ENCODE results near the gene TMEM256. TPM values are rescaled to one million over a fixed set of nuclear protein-coding genes. Genes with fewer than 3 reads are reported as not detected.

The TMEM256 gene
- total RNA-seq, 2 donors from 2014 or later, result 40.1 to 51.1 TPM

DNA sequence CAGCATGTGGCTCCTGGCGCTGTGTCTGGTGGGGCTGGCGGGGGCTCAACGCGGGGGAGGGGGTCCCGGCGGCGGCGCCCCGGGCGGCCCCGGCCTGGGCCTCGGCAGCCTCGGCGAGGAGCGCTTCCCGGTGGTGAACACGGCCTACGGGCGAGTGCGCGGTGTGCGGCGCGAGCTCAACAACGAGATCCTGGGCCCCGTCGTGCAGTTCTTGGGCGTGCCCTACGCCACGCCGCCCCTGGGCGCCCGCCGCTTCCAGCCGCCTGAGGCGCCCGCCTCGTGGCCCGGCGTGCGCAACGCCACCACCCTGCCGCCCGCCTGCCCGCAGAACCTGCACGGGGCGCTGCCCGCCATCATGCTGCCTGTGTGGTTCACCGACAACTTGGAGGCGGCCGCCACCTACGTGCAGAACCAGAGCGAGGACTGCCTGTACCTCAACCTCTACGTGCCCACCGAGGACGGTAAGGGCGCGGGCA lies 4.4 kb upstream of the TMEM256 start:
- Mint-ChIP-seq H3K9me3 (no peaks in the 10 kb centered on the region), H3K4me3 (no peak overlapping the region), H3K36me3 (no peaks in the 10 kb centered on the region), H3K27ac (no peak overlapping the region), H3K27me3 (peaks cover 8 to 23% of the 10 kb centered on the region in 2 donors), H3K4me1 (ENCODE audit: low read depth in 2 of 2) (peaks cover 8 to 13% of the 10 kb centered on the region in 2 donors)
- ATAC-seq, result no peak
- no peak for DNase-seq (ENCODE audit: low spot score)

DNA sequence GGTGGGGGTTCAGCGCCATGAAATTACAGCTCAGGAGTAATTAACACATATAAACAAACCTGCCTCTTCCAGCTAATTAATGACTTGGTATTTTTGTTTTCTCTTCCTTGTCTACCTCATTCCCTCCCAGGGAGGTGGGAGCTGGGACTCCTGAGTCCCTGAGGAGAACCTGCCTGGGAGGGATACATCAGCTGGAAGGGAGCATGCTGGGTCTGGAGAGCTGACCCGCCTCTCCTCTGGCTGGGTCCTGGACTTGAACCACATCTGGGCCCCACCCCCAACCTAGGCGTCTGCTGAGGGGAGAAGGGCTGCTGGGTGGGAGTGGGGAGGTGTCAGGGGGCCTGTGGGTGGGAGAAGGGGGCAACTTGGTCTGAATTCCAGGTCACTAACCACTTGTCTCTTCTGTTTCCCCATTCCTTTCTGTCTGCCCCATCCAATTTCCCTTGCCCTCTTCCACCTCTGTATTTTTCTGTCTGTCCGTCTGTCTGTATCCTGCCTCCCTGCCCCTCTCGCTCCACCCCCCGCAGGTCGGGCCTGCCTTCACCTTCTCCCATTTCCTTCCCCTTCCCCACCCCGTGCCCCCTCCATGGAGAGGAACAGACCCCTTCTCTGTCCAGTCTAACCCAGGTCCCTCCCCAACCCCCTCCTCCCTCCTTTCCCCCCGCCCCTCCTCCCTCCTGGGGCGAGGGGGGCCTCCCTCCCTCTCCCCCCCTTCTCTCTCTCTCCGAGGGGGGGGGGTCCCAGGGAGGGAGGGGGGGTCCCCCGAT lies 3.8 kb upstream of the TMEM256 start, which contains the start of gene NLGN2:
TSS of gene NLGN2 (plus strand) at position 361 of the 767 bp plus-strand sequence. CDS start 411 bp downstream, outside the sequence.
- Mint-ChIP-seq H3K36me3 (no peaks in the 10 kb centered on the region), H3K27ac (peak within 1 kb of the TSS in 1 of 2 donors; percentile 45), H3K4me3 (no peak within 1 kb of the TSS), H3K27me3 (peaks cover 8 to 23% of the 10 kb centered on the region in 2 donors), H3K9me3 (no peaks in the 10 kb centered on the region), H3K4me1 (ENCODE audit: low read depth in 2 of 2) (peaks cover 13 to 17% of the 10 kb centered on the region in 2 donors)
- ATAC-seq (no peak), DNase-seq (ENCODE audit: low spot score) (no peak)

DNA sequence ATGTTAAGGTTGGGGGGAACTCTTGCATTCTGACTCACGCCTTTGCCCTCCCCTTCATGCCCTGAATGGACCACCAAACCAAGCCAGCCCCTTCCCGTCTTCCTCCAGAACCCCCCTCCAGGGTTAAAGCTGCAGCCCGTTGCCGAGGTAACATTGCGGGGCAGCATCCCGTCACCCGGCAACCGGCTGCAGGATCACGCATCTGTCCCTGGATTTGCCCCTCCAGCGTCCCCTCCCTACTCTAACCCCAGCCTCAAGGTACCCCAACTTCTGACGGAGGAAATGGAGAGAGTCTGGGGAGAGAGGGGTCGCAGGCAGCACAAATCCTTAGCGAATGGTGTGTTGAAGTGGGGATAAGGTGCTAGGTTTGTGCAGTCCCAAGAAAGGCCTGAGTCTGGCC lies 3.2 kb upstream of the TMEM256 start:
- Mint-ChIP-seq H3K27ac (peak overlapping the region in 1 of 2 donors; percentile 45), H3K4me1 (ENCODE audit: low read depth in 2 of 2) (peaks cover 13 to 17% of the 10 kb centered on the region in 2 donors), H3K36me3 (no peaks in the 10 kb centered on the region), H3K4me3 (no peak overlapping the region), H3K9me3 (no peaks in the 10 kb centered on the region), H3K27me3 (peaks cover 8 to 23% of the 10 kb centered on the region in 2 donors)
- DNase-seq (ENCODE audit: low spot score), result no peak
- ATAC-seq, result no peak

DNA sequence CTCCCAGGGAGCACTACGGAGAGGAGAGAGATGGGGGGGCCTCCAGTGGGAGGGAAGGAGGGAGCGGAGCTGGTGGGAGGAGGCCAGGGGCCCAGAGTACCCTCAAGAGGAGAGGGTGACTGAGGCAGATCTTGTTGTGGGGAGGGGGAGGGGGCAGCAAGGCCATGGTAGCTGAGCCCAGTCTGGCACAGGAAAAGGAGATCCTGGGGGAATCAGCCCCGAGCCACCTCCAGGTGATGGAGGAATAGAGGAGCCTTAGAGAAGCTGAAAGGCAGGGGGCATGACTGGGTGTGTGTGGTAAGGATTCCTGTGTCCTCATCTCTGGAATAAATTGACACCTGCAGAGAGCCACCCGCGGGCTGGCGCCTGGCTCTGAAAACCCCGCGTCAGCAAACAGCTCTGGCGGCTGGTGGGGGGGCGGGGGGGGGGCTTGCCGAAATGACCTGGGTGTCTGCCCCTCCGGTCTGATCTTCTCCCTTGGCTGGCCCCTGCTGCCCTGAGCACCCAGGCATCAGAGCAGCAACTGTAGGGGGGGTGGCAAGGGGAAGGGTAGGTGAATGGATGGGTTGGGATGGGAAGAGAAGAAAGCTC lies 2.4 kb upstream of the TMEM256 start:
- no peaks in the 10 kb centered on the region for H3K9me3 Mint-ChIP-seq
- H3K27ac Mint-ChIP-seq, result peak overlapping the region; percentile 27 to 45
- DNase-seq (ENCODE audit: low spot score), result no peak
- H3K4me3 Mint-ChIP-seq, result peak overlapping the region; percentile 60
- H3K4me1 Mint-ChIP-seq (ENCODE audit: low read depth in 2 of 2), result peaks cover 13 to 21% of the 10 kb centered on the region in 2 donors
- no peaks in the 10 kb centered on the region for H3K36me3 Mint-ChIP-seq
- no peak for ATAC-seq
- H3K27me3 Mint-ChIP-seq, result peaks cover 8 to 23% of the 10 kb centered on the region in 2 donors

- Mint-ChIP-seq H3K27ac (peak overlapping the region; percentile 2 to 27), H3K4me1 (ENCODE audit: low read depth in 2 of 2) (peaks cover 13 to 21% of the 10 kb centered on the region in 2 donors), H3K36me3 (no peaks in the 10 kb centered on the region), H3K27me3 (peaks cover 8 to 23% of the 10 kb centered on the region in 2 donors), H3K9me3 (no peaks in the 10 kb centered on the region), H3K4me3 (peak overlapping the region; percentile 87)
- DNase-seq (ENCODE audit: low spot score) (no peak), ATAC-seq (no peak)
Measured at GRCh38 chr17:7405350-7406234, 1.7 kb upstream of the TMEM256 start.

GRCh38 chr17:7404737-7405349 lies 946 bp upstream of the TMEM256 start:
- Mint-ChIP-seq H3K36me3 (no peaks in the 10 kb centered on the region), H3K4me1 (ENCODE audit: low read depth in 2 of 2) (peaks cover 13 to 21% of the 10 kb centered on the region in 2 donors), H3K27ac (peak overlapping the region; percentile 79 to 93), H3K4me3 (peak overlapping the region; percentile 87), H3K9me3 (no peaks in the 10 kb centered on the region), H3K27me3 (peaks cover 8 to 19% of the 10 kb centered on the region in 2 donors)
- DNase-seq (ENCODE audit: low spot score) (no peak), ATAC-seq (peak; percentile 58 to 66)

DNA sequence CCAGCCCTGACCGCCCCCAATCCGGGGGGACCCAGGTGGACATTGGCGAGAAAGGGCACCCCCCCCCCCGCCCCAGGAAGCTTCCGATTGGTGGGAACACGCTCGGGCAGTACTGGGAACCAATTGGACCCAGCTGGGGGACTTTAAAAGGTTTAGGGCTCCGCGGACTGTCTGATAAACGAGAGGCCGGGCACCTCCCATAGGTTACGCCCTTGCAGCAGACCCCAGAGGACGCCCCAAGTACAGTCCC lies 245 bp downstream of the TMEM256 start:
- DNase-seq (ENCODE audit: low spot score), result no peak
- peaks cover 13 to 21% of the 10 kb centered on the region in 2 donors for H3K4me1 Mint-ChIP-seq (ENCODE audit: low read depth in 2 of 2)
- ATAC-seq, result no peak
- no peaks in the 10 kb centered on the region for H3K9me3 Mint-ChIP-seq
- peak overlapping the region; percentile 79 to 93 for H3K27ac Mint-ChIP-seq
- H3K36me3 Mint-ChIP-seq, result no peaks in the 10 kb centered on the region
- H3K4me3 Mint-ChIP-seq, result peak overlapping the region; percentile 87
- H3K27me3 Mint-ChIP-seq, result peaks cover 8 to 10% of the 10 kb centered on the region in 2 donors

GRCh38 chr17:7403043-7403726 lies 712 bp downstream of the TMEM256 start:
- no peak for DNase-seq (ENCODE audit: low spot score)
- peaks cover 8 to 10% of the 10 kb centered on the region in 2 donors for H3K27me3 Mint-ChIP-seq

GRCh38 chr17:7398612-7399011 lies 5.3 kb downstream of the TMEM256 start:
- Mint-ChIP-seq H3K27ac (no peak overlapping the region), H3K4me3 (no peak overlapping the region), H3K4me1 (ENCODE audit: low read depth in 2 of 2) (peaks cover 11 to 13% of the 10 kb centered on the region in 2 donors), H3K9me3 (no peaks in the 10 kb centered on the region), H3K36me3 (no peaks in the 10 kb centered on the region), H3K27me3 (no peaks in the 10 kb centered on the region)
- DNase-seq (ENCODE audit: low spot score) (no peak), ATAC-seq (no peak)

More at GRCh38 chr17:7403043-7403726, 712 bp downstream of the TMEM256 start:
- no peak for ATAC-seq
- Mint-ChIP-seq H3K36me3 (no peaks in the 10 kb centered on the region), H3K27ac (peak overlapping the region; percentile 79 to 93), H3K4me3 (peak overlapping the region; percentile 87), H3K4me1 (ENCODE audit: low read depth in 2 of 2) (peaks cover 13 to 21% of the 10 kb centered on the region in 2 donors), H3K9me3 (no peaks in the 10 kb centered on the region)

DNA sequence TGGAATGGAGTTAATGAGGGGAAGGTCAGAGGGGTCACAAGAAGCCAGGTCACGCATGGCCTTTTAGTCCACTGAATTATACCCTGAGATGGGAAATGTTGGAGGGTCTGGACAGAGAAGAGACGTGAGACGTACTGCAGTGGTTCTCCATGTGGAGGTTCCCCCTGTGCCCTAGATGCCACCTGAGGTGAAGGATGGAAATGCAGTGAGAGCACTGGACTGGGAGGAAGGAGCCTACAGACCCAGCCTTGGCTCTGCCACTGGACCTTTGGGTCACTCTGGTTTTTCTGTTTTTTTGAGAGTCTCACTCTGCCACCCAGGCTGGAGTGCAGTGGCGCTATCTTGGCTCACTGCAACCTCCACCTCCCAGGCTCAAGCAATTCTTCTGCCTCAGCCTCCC lies 7.8 kb downstream of the TMEM256 start:
- DNase-seq (ENCODE audit: low spot score), result no peak
- no peak overlapping the region for H3K27ac Mint-ChIP-seq
- ATAC-seq, result no peak
- H3K9me3 Mint-ChIP-seq, result no peaks in the 10 kb centered on the region
- no peaks in the 10 kb centered on the region for H3K36me3 Mint-ChIP-seq
- no peak overlapping the region for H3K4me3 Mint-ChIP-seq
- no peaks in the 10 kb centered on the region for H3K27me3 Mint-ChIP-seq
- H3K4me1 Mint-ChIP-seq (ENCODE audit: low read depth in 2 of 2), result peaks cover 10% of the 10 kb centered on the region in 2 donors

DNA sequence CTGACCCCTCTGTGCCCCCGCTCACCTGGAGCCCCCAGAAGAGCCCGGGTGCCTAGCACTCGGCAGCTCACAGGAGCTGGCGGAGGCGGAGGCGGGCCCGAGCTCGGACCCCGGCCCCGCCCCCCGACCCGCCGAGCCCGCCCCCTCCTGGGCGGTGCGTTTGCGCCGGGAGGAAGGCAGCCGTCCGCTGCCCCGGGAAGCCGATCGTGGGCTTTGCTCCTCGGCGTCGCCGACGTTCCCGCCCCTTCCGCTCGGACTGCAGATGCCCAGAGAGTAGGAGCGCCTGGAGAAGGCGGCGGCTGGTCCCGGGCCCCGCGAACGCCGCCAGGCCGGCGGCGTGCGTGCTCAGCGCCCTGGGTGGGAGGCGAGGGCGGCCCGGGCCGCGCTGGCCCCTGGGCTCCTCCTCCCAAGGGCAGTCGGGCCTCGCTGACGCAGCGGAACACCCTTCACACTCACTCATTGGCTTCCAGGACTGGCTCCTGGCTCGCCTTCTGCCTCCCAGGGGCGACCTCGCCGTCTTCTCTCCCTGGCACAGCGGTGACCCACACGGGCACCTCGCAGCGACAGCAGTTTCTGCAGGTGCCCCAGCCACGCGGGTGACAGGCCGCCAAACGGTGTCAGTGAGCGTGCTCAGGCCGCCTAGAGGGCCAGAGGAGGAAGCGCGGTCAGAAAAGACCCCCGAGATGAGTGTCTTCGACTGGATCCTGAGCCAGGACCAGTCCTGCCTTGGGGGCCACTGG lies 9.3 kb downstream of the TMEM256 start, which contains the start of gene PLSCR3:
TSS of gene PLSCR3 (minus strand) at position 74 of the 740 bp plus-strand sequence. CDS start 415 bp downstream, outside the sequence.
- H3K9me3 Mint-ChIP-seq, result no peaks in the 10 kb centered on the region
- peak within 1 kb of the TSS; percentile 93 for H3K4me3 Mint-ChIP-seq
- no peaks in the 10 kb centered on the region for H3K36me3 Mint-ChIP-seq
- no peaks in the 10 kb centered on the region for H3K27me3 Mint-ChIP-seq
- DNase-seq (ENCODE audit: low spot score), result peak; percentile 90
- peak within 1 kb of the TSS; percentile 68 to 92 for H3K27ac Mint-ChIP-seq
- peaks cover 10 to 12% of the 10 kb centered on the region in 2 donors for H3K4me1 Mint-ChIP-seq (ENCODE audit: low read depth in 2 of 2)
- ATAC-seq, result peak; percentile 94
